PC-9 (cell line): ENCODE results near the gene MAP4. TPM values are rescaled to one million over a fixed set of nuclear protein-coding genes. Genes with fewer than 3 reads are reported as not detected.

Experiments used
- BruUV-seq: library from RNA; stranded (reverse); fragments of 400-500 nt; replicated peaks from 2 replicates; lab custom pipeline; 2021; lab: Mats Ljungman, UMichigan
- CTCF ChIA-PET: fragments of 300-600 bp; sonication (Branson Sonifier 250); formaldehyde crosslinking; loops from one replicate; lab custom pipeline; 2022; ENCODE audit warnings: antibody characterized with exemption; lab: Charles Lee
- POLR2A ChIA-PET: fragments of 300-600 bp; sonication (Branson Sonifier 250); formaldehyde crosslinking; loops from one replicate; lab custom pipeline; 2022; ENCODE audit warnings: antibody characterized with exemption; ENCODE audit not compliant: unreplicated experiment; lab: Charles Lee
- DNase-seq, 2 experiments: peaks; one replicate each; pipeline versions ENCODE4 v3.0.0 to v3.0.0-alpha.2; 2015 to 2022; ENCODE audit warnings: mixed read lengths in 1 of 2
- H2AFZ ChIP-seq: fragments of 200-600 bp; sonication (generic); 2 replicates; pipeline ENCODE4 v1.8.1; 2017; ENCODE audit warnings: antibody characterized with exemption
- H3F3A ChIP-seq: fragments of 200-600 bp; sonication (generic); 2 replicates; pipeline ENCODE4 v1.8.1; 2017; ENCODE audit warnings: antibody characterized with exemption, mild to moderate bottlenecking, low read depth; ENCODE audit not compliant: insufficient read depth
- H3K27ac ChIP-seq: fragments of 200-600 bp; sonication (generic); 2 replicates; pipeline ENCODE4 v1.6.1; 2016; ENCODE audit warnings: mixed run types
- H3K27me3 ChIP-seq: fragments of 200-600 bp; sonication (generic); 2 replicates; pipeline ENCODE4 v1.6.1; 2016; ENCODE audit warnings: low read depth, mixed run types; ENCODE audit not compliant: insufficient read depth
- H3K36me3 ChIP-seq: fragments of 200-600 bp; sonication (generic); 2 replicates; pipeline ENCODE4 v1.6.1; 2016; ENCODE audit warnings: low read depth, mixed run types
- H3K4me1 ChIP-seq: fragments of 200-600 bp; sonication (generic); replicated peaks from 2 replicates; pipeline ENCODE4 v1.6.1; 2016; ENCODE audit warnings: mixed run types; ENCODE audit not compliant: insufficient read depth
- H3K4me2 ChIP-seq: fragments of 200-600 bp; sonication (generic); 2 replicates; pipeline ENCODE4 v1.6.1; 2017; ENCODE audit warnings: mixed run types
- H3K4me3 ChIP-seq: fragments of 200-600 bp; sonication (generic); 2 replicates; pipeline ENCODE4 v1.6.1; 2016; ENCODE audit warnings: mixed run types
- H3K79me2 ChIP-seq: fragments of 200-600 bp; sonication (generic); 2 replicates; pipeline ENCODE4 v1.6.1; 2017; ENCODE audit warnings: low read depth, mixed run types
- H3K9me2 ChIP-seq: fragments of 200-600 bp; sonication (generic); 2 replicates; pipeline ENCODE4 v1.8.1; 2017; ENCODE audit warnings: mild to moderate bottlenecking; ENCODE audit not compliant: insufficient read depth
- H3K9me3 ChIP-seq: fragments of 200-600 bp; sonication (generic); 2 replicates; pipeline ENCODE4 v1.8.1; 2016; ENCODE audit warnings: low read depth; ENCODE audit not compliant: insufficient read depth
- H4K20me1 ChIP-seq: fragments of 200-600 bp; sonication (generic); 2 replicates; pipeline ENCODE4 v1.8.1; 2017; ENCODE audit not compliant: insufficient read depth
- EZH2 ChIP-seq: fragments of 200-600 bp; sonication (generic); IDR thresholded peaks from 2 replicates; pipeline ENCODE4 v1.8.0; 2017; ENCODE audit warnings: antibody characterized with exemption, low read depth
- intact Hi-C: fragments of 100-400 bp; cut with micrococcal nuclease; formaldehyde crosslinking; loops from one replicate; pipeline ENCODE4 v1.10.0; 2022; ENCODE audit not compliant: unreplicated experiment
- total RNA-seq: library from RNA; stranded (reverse); gene quantifications from 2 replicates; pipeline ENCODE4 v1.2.3, GENCODE V29; 2021
- TF ChIP-seq, protein P1 (sequence below): fragments of 200-600 bp; sonication (generic); conservative IDR thresholded peaks from 2 replicates; pipeline ENCODE4 v1.6.1; 2017; ENCODE audit warnings: mixed run types, antibody characterized with exemption, mild to moderate bottlenecking, moderate library complexity

MAP4 gene
- total RNA-seq, 1 experiment from 2014 or later, result 187 TPM

- no peaks in the 10 kb centered on the region for H3K9me2 ChIP-seq
- POLR2A ChIA-PET, result no interaction called here
- no TSS peak for BruUV-seq
- H2AFZ ChIP-seq, result no peak overlapping the region
- no peak overlapping the region for H3K4me3 ChIP-seq
- H3K27ac ChIP-seq, result no peak overlapping the region
- H3K79me2 ChIP-seq, result no peaks in the 10 kb centered on the region
- H3K4me1 ChIP-seq, result no peaks in the 10 kb centered on the region
- H4K20me1 ChIP-seq, result peaks cover 5% of the 10 kb centered on the region
- H3K36me3 ChIP-seq, result 0 out of 2 replicates have a peak, but pooled peaks cover 6% of the 10 kb centered on the region
- no peaks in the 10 kb centered on the region for H3K9me3 ChIP-seq
- no peaks in the 10 kb centered on the region for H3F3A ChIP-seq
- intact Hi-C loops, result no loop called here
- DNase-seq, result no peak
- TF ChIP-seq, protein P1, sequence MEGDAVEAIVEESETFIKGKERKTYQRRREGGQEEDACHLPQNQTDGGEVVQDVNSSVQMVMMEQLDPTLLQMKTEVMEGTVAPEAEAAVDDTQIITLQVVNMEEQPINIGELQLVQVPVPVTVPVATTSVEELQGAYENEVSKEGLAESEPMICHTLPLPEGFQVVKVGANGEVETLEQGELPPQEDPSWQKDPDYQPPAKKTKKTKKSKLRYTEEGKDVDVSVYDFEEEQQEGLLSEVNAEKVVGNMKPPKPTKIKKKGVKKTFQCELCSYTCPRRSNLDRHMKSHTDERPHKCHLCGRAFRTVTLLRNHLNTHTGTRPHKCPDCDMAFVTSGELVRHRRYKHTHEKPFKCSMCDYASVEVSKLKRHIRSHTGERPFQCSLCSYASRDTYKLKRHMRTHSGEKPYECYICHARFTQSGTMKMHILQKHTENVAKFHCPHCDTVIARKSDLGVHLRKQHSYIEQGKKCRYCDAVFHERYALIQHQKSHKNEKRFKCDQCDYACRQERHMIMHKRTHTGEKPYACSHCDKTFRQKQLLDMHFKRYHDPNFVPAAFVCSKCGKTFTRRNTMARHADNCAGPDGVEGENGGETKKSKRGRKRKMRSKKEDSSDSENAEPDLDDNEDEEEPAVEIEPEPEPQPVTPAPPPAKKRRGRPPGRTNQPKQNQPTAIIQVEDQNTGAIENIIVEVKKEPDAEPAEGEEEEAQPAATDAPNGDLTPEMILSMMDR, result no peak
- CTCF ChIA-PET, result no interaction called here
- H3K4me2 ChIP-seq, result no peak overlapping the region
- no peaks in the 10 kb centered on the region for H3K27me3 ChIP-seq
These were observed 83.8 kb downstream of the MAP4 start for GRCh38 chr3:47932421-47932820.

DNA sequence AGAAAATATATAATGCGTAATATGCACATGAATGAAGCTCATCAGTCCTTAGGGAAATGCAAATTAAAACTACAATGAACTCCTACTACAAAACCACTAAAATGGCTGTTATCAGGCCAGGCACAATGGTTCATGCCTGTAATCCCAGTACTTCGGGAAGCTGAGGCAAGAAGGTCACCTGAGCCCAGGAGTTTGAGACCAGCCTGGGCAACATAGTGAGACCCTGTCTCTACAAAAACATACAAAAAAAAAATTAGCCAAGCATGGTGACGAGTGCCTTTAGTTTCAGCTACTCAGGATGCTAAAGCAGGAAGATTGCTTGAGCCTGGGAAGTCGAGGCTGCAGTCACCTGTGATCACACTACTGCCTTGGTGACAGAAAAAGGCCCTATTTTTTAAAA lies 85.2 kb downstream of the MAP4 start:
- Histone ChIP-seq H3K27me3 (no peaks in the 10 kb centered on the region), H3F3A (no peaks in the 10 kb centered on the region), H3K79me2 (no peaks in the 10 kb centered on the region), H3K27ac (no peak overlapping the region), H2AFZ (no peak overlapping the region), H3K4me3 (no peak overlapping the region), H3K9me2 (no peaks in the 10 kb centered on the region), H3K4me1 (no peaks in the 10 kb centered on the region), H3K36me3 (0 out of 2 replicates have a peak, but pooled peaks cover 11% of the 10 kb centered on the region), H4K20me1 (peaks cover 5% of the 10 kb centered on the region), H3K9me3 (no peaks in the 10 kb centered on the region), H3K4me2 (no peak overlapping the region)
- POLR2A ChIA-PET, result no interaction called here
- no TSS peak for BruUV-seq
- no peak for TF ChIP-seq EZH2
- TF ChIP-seq, protein P1, result no peak
- CTCF ChIA-PET, result no interaction called here
- intact Hi-C loops, result no loop called here
- DNase-seq, result no peak

DNA sequence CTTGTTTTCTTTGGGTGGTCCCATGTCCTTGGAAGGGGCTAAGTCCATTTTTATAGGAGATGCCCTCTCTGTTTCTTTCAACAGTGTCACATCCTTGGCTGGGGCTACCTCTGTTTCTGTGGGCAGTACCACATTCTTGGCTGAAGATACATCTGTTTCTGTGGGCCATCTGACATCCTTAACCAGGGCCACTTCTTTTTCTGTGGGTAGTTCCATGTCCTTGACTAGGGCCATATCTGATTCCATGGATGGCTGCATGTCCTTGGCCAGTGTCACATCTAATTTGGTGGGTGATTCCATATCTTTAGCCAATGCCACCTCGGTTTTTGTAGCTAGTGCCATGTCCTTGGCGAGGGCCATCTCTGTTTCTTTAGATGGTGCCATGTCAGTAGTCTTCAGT lies 99.5 kb downstream of the MAP4 start:
- no peak for DNase-seq
- Histone ChIP-seq H3K27ac (no peak overlapping the region), H2AFZ (no peak overlapping the region), H3K27me3 (no peaks in the 10 kb centered on the region), H3K4me1 (0 out of 2 replicates have a peak, but pooled peaks cover 5% of the 10 kb centered on the region), H3F3A (peaks cover 6% of the 10 kb centered on the region; the same call in 1 of the 2 replicates), H3K4me3 (no peak overlapping the region), H3K9me3 (no peaks in the 10 kb centered on the region), H3K9me2 (no peaks in the 10 kb centered on the region), H3K4me2 (no peak overlapping the region), H4K20me1 (no peaks in the 10 kb centered on the region), H3K79me2 (no peaks in the 10 kb centered on the region), H3K36me3 (no peaks in the 10 kb centered on the region)
- no TSS peak for BruUV-seq
- ChIA-PET POLR2A (no interaction called here), CTCF (no interaction called here)
- intact Hi-C loops, result no loop called here
- TF ChIP-seq EZH2, result no peak
- TF ChIP-seq, protein P1, result no peak
